Neural progenitor cell (in vitro differentiated cells): ENCODE data around the gene SLC35F2. TPM values are rescaled to one million over a fixed set of nuclear protein-coding genes. Genes with fewer than 3 reads are reported as not detected.
A peak's percentile ranks its signal among the peaks of the same experiment; 100 is the strongest.

Experiments
- DNase-seq: peaks from one replicate; pipeline ENCODE4 v3.0.0-alpha.2; 2016; ENCODE audit warnings: low spot score
- H2AFZ ChIP-seq: fragments of 200-600 bp; sonication (generic); replicated peaks from 2 replicates; pipeline ENCODE4 v1.6.1; 2016; ENCODE audit warnings: antibody characterized with exemption
- H3F3A ChIP-seq: fragments of 200-600 bp; sonication (generic); 2 replicates; pipeline ENCODE4 v1.6.1; 2016; ENCODE audit warnings: antibody characterized with exemption, low read depth
- H3K27ac ChIP-seq: fragments of 200-600 bp; sonication (generic); 2 replicates; pipeline ENCODE4 v1.5.1; 2016; ENCODE audit warnings: mild to moderate bottlenecking
- H3K27me3 ChIP-seq: fragments of 200-600 bp; sonication (generic); 2 replicates; pipeline ENCODE4 v1.6.1; 2016; ENCODE audit warnings: mild to moderate bottlenecking, moderate library complexity
- H3K36me3 ChIP-seq: fragments of 200-600 bp; sonication (generic); 2 replicates; pipeline ENCODE4 v1.5.1; 2016
- H3K4me1 ChIP-seq: fragments of 200-600 bp; sonication (generic); 2 replicates; pipeline ENCODE4 v1.6.1; 2016; ENCODE audit warnings: mixed run types
- H3K4me2 ChIP-seq: fragments of 200-600 bp; sonication (generic); 2 replicates; pipeline ENCODE4 v1.6.1; 2016
- H3K4me3 ChIP-seq: fragments of 200-600 bp; sonication (generic); 2 replicates; pipeline ENCODE4 v1.5.1; 2016
- H3K79me2 ChIP-seq: fragments of 200-600 bp; sonication (generic); 2 replicates; pipeline ENCODE4 v1.6.1; 2016; ENCODE audit warnings: low read depth
- H3K9ac ChIP-seq: fragments of 200-600 bp; sonication (generic); 2 replicates; pipeline ENCODE4 v1.6.1; 2016
- H3K9me3 ChIP-seq: fragments of 200-600 bp; sonication (generic); 2 replicates; pipeline ENCODE4 v1.5.1; 2016; ENCODE audit warnings: low read depth
- H4K20me1 ChIP-seq: fragments of 200-600 bp; sonication (generic); 2 replicates; pipeline ENCODE4 v1.6.1; 2016; ENCODE audit warnings: low read depth
- H3K27ac Mint-ChIP-seq: 3 replicates; pipeline ENCODE4 v1.8.0; 2021; ENCODE audit warnings: mixed read lengths
- H3K27me3 Mint-ChIP-seq: 2 replicates; pipeline ENCODE4 v1.8.0; 2022; ENCODE audit warnings: low read depth, mild to moderate bottlenecking, inconsistent platforms, moderate library complexity, mixed read lengths; ENCODE audit not compliant: insufficient read depth
- H3K36me3 Mint-ChIP-seq: 3 replicates; pipeline ENCODE4 v1.8.0; 2021; ENCODE audit warnings: mixed read lengths
- H3K4me1 Mint-ChIP-seq: 3 replicates; pipeline ENCODE4 v1.8.0; 2021; ENCODE audit warnings: mixed read lengths
- H3K4me3 Mint-ChIP-seq: 3 replicates; pipeline ENCODE4 v1.8.0; 2021; ENCODE audit warnings: mild to moderate bottlenecking, moderate library complexity, mixed read lengths
- H3K9me3 Mint-ChIP-seq: 3 replicates; pipeline ENCODE4 v1.8.0; 2020; ENCODE audit warnings: mixed read lengths
- CTCF ChIP-seq: fragments of 200-600 bp; sonication (generic); IDR thresholded peaks from 2 replicates; pipeline ENCODE4 v1.5.1; 2017; ENCODE audit warnings: antibody characterized with exemption, mild to moderate bottlenecking
- EZH2 ChIP-seq: fragments of 200-600 bp; sonication (generic); IDR thresholded peaks from 2 replicates; pipeline ENCODE4 v1.6.1; 2017; ENCODE audit warnings: antibody characterized with exemption, mild to moderate bottlenecking, moderate library complexity
- EZH2phosphoT487 ChIP-seq: fragments of 200-600 bp; sonication (generic); IDR thresholded peaks from 2 replicates; pipeline ENCODE4 v1.6.1; 2017; ENCODE audit warnings: antibody characterized with exemption
- total RNA-seq: library from RNA; depleted of rRNA; stranded (reverse); fragments of >200 nt; gene quantifications from 2 replicates; pipeline ENCODE4 v1.2.3, GENCODE V29; 2015; ENCODE audit warnings: low replicate concordance

The SLC35F2 gene
- total RNA-seq, 1 donor from 2014 or later, result 9.8 TPM

- Histone ChIP-seq H3K79me2 (peaks cover 5% of the 10 kb centered on the region), H3K4me2 (no peak overlapping the region), H3K27ac (no peak overlapping the region), H3K36me3 (no peaks in the 10 kb centered on the region), H4K20me1 (peaks cover 25% of the 10 kb centered on the region), H3K4me1 (peaks cover 11% of the 10 kb centered on the region), H3K9ac (no peak overlapping the region), H3K4me3 (no peak overlapping the region), H3K9me3 (no peaks in the 10 kb centered on the region), H3K27me3 (peaks cover 6% of the 10 kb centered on the region), H2AFZ (no peak overlapping the region), H3F3A (peaks cover 11% of the 10 kb centered on the region)
- H3K9me3 Mint-ChIP-seq, result no peaks in the 10 kb centered on the region
- peaks cover 18% of the 10 kb centered on the region for H3K27me3 Mint-ChIP-seq
- TF ChIP-seq EZH2, result no peak
- TF ChIP-seq EZH2phosphoT487, result no peak
- TF ChIP-seq CTCF, result no peak
- no peaks in the 10 kb centered on the region for H3K36me3 Mint-ChIP-seq
- no peak for DNase-seq
- H3K4me3 Mint-ChIP-seq, result no peak overlapping the region
- peaks cover 14% of the 10 kb centered on the region for H3K4me1 Mint-ChIP-seq
- no peak overlapping the region for H3K27ac Mint-ChIP-seq
Observed at GRCh38 chr11:107851704-107852310, 6.8 kb downstream of the SLC35F2 start.

- no peak for DNase-seq
- Mint-ChIP-seq H3K4me1 (peaks cover 14% of the 10 kb centered on the region), H3K36me3 (no peaks in the 10 kb centered on the region), H3K27me3 (peaks cover 4% of the 10 kb centered on the region), H3K9me3 (no peaks in the 10 kb centered on the region), H3K4me3 (peak overlapping the region; percentile 19), H3K27ac (peak overlapping the region; percentile 57)
- Histone ChIP-seq H3K36me3 (no peaks in the 10 kb centered on the region), H3K9me3 (no peaks in the 10 kb centered on the region), H3K4me2 (no peak overlapping the region), H3K4me3 (no peak overlapping the region), H3K9ac (no peak overlapping the region), H4K20me1 (peaks cover 25% of the 10 kb centered on the region), H3K27ac (no peak overlapping the region), H3K79me2 (peaks cover 5% of the 10 kb centered on the region), H2AFZ (no peak overlapping the region), H3K27me3 (no peaks in the 10 kb centered on the region), H3K4me1 (peaks cover 11% of the 10 kb centered on the region), H3F3A (peaks cover 11% of the 10 kb centered on the region)
- no peak for TF ChIP-seq EZH2
- TF ChIP-seq CTCF, result no peak
- no peak for TF ChIP-seq EZH2phosphoT487
Observed at GRCh38 chr11:107849790-107850189, 8.8 kb downstream of the SLC35F2 start.

- Histone ChIP-seq H3K4me1 (peaks cover 11% of the 10 kb centered on the region), H3K4me3 (no peak overlapping the region), H4K20me1 (peaks cover 25% of the 10 kb centered on the region), H3K9ac (no peak overlapping the region), H2AFZ (no peak overlapping the region), H3F3A (peaks cover 11% of the 10 kb centered on the region), H3K79me2 (peaks cover 5% of the 10 kb centered on the region), H3K36me3 (no peaks in the 10 kb centered on the region), H3K27me3 (no peaks in the 10 kb centered on the region), H3K4me2 (no peak overlapping the region), H3K9me3 (no peaks in the 10 kb centered on the region), H3K27ac (no peak overlapping the region)
- Mint-ChIP-seq H3K9me3 (no peaks in the 10 kb centered on the region), H3K27me3 (peaks cover 4% of the 10 kb centered on the region), H3K27ac (no peak overlapping the region), H3K4me1 (peaks cover 14% of the 10 kb centered on the region), H3K4me3 (no peak overlapping the region), H3K36me3 (no peaks in the 10 kb centered on the region)
- TF ChIP-seq EZH2phosphoT487 (no peak), CTCF (no peak), EZH2 (no peak)
- peak; percentile 38 for DNase-seq
Observed at GRCh38 chr11:107848345-107848744, 10.2 kb downstream of the SLC35F2 start.
